NCI-H226 (cell line): Measurements from ENCODE around the gene ROBO1.
A peak's percentile ranks its signal among the peaks of the same experiment; 100 is the strongest.

Source experiments
- DNase-seq: peaks from one replicate; pipeline ENCODE4 v3.0.0-alpha.2; 2015

Gene ROBO1

DNA sequence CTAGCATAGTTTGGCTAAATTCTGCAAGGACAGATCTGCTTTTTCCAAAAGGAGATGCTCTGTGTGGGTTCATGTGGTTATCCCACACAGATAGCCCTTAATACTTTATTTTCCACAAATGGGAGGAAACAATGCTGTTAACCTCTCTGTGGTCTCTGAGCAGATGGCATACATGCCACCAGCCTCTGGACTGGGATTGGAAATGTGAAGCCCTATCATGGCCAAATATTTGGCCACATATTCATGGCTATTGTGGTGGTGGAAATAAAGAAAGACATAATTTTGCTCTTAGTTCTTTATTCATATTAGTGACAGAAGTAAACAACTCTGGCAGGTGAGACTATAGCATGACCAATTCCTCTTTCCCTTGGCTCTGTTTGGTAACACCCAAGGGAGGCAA is 726.2 kb downstream of the ROBO1 start:
- DNase-seq = no peak

DNA sequence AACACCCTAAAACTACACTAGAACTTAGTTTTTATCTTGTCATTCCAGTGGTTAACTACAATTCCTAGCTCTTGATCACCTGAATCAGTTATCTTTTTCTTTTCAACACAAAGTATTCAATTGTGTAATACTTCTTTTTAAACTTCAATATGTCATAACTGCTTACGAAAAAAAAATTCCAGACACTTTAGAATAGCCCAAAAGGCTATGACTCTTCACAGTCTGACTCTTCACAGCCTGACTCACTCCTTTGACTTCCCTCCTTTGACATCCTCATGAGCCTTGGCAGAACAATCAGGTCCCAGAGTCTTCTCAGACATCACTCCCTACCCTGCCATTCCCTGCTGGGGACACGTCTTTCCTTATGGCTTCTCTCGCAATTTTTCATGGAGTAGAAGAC is 727.1 kb downstream of the ROBO1 start:
- DNase-seq = peak; percentile 91

DNA sequence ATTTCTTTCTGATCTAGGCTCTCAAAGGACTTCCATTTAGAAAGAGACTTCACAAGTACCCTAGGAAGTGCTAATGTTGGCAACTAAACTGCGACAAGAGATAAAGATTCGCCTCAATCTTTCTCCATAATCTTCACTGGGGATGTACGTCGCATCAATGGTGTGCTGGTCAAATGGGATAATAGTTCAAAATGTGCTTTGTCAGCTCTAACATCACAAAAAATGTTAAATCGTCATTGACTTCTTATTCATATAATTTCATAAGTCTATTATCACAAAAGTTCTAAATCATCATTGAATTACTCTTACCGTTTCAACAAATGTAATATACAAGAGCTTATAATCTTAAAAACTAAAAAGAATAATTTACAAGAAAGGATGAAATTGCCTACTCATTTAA is 727.7 kb downstream of the ROBO1 start:
- DNase-seq = no peak

- peak; percentile 74 for DNase-seq
Measured at GRCh38 chr3:79039192-79039591, 728.6 kb downstream of the ROBO1 start.

- peak; percentile 21 for DNase-seq
Measured at GRCh38 chr3:79038636-79039035, 729.2 kb downstream of the ROBO1 start.

- no peak for DNase-seq
Measured at GRCh38 chr3:79038057-79038456, 729.7 kb downstream of the ROBO1 start.

DNA sequence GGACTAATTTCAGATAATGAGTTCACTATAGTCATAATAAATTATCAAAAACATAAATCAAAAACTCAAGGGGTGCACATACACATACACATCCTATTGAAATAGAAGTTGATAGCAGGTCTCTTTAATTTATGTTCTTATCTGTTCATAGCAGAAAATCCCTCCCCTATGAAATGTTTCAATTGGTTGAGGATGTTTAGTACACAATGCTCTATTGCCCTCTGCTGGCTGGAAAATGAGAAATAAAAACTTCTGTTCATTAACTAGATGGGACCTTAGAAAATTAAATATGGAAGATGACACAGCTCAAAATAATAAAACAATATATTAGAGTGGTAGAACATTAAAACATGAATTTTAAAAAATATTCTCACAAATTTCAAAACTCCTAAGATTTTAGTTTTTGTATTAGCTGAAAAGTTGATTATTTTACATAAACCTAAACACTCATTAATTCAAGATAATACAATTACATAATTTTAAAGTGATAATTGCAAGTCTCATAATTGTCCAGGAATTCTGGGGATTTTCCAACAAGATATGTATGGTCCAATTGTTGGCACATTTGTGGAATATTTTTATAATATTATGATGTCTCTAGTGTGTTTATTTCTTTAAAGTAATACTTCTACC is 735.0 kb downstream of the ROBO1 start:
- peak; percentile 56 for DNase-seq

- no peak for DNase-seq
Measured at GRCh38 chr3:79030157-79030556, 737.6 kb downstream of the ROBO1 start.

GRCh38 chr3:79028916-79029315 is 738.9 kb downstream of the ROBO1 start:
- DNase-seq = no peak

GRCh38 chr3:79027593-79027992 is 740.2 kb downstream of the ROBO1 start:
- no peak for DNase-seq

DNA sequence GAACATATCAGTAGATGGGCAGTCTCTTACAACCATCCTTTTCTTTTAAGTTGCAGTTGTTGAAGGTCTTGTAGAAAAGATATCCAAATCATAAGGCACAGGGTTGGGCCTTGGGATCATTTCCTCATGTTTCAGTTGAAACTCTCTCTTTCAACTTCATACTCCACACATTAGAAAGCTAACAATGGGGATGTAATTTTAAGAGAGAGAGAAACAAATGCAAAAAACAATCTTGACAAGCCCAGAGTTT is 747.9 kb downstream of the ROBO1 start:
- DNase-seq = no peak

DNA sequence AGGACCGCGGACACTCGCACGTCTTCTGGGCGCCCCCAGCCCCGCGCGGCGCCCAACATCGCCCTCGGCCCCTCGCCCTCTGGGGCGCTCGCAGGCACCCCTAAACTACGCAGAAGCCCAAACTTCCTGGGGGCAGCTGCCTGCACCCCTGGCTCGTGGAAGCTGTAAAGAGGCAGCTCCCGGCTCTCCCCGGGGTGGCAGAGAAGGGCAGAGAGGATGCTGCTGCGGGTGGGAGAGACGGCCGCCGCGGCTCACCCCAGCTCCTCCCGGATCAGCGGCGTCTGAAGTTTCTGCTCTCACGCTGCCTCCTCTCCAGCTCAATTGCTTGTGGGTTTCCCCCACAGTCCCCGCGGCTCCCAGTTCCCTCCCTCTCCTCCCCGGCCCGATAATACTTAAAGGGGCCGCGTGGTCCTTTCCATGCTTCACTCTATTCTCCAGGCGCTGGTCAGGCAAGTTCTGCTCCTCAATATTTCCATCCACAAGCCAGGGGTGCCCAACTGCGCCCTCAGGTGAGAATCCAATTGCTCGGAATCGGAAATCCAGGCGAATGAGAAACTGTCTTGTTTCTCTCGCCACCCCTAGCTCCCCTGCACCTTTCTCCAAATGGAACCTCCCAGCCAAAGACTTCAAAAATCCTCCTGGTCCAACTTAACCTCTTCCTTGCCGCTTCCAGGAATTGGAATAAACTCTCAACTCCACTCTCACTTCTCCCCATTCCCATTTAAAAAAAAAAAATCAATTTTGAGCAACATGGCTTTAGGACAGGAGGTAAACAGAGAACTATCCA is 748.5 kb downstream of the ROBO1 start:
- DNase-seq = peak; percentile 93

DNA sequence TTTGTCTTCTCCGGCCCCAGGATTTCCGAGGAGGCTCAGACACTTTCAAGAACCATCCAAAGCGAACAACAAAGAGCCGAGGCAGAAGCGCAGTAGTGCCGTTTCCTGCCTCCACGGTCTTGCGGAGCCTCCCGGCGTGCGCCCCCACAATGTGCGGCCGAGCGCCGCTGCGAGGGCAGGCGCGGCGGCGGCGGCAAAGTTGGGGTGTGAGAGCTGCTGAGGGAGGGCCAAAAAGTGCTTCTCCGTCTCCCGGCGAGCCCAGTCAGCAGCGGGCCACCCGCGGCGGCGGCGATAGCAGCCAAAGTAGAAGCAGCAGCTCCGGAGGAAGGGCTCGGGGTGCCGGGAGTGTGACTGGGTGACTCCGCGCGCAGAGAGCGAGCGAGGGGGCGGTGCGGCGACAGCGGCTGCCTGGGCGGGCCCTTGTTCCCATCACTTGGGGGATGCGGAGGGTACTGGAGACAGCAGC is 749.1 kb downstream of the ROBO1 start:
- peak; percentile 63 for DNase-seq

GRCh38 chr3:79018265-79018664 is 749.5 kb downstream of the ROBO1 start:
- DNase-seq = no peak

DNA sequence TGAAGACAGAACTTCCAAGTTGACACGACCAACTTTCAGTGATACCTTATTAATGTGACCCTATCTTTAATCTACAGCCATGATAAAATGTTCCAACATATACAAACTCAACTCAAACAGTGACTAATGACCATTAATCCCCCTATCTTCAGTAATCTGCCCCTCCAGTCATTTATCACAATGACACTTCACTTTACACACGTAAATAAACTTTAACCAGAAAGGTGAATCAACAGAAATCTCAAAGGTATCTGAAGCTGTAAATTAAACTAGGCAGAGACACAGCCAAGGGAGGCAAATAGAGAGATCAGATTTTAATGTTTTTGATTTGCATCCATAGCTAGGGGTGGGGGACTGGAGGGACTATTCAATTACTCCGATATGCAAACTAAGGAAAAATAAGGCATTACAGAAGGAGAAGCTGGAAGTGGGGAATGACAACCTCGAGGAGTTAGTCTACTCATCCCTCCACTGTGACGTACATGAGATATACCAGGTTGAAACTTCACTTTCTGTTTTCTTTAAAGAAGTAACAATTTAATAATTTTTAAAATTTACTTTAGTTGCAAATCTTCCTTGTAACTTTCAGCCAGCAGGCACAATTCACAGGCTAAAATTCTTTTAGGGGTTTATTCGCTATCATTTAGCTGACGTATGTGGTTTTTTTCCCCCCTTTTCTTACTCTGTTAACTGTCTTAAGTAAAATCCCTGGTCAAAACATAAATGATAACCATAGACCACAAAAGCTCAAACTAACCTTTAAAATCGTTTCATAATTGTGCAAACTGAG is 751.0 kb downstream of the ROBO1 start:
- DNase-seq = no peak

DNA sequence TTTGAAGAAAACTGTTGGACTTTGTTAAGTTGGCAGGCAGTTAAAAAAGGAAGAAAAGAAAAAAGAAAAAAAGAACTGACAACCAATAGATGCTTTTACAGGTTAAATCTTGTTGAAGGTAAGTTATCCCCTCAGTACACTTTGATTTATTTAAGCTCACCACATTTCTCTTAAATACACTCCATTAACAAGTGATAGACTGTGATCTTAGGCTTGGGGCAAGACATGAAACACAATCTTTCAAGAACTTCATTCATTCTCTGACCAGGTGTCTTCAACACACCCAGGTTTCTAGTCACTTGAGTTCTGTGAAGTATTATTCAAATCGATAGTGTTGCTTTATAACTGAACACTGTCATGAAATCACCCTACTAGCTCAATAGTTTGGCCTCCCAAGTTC is 751.9 kb downstream of the ROBO1 start:
- no peak for DNase-seq

GRCh38 chr3:79012946-79013362 is 754.8 kb downstream of the ROBO1 start:
- no peak for DNase-seq

DNA sequence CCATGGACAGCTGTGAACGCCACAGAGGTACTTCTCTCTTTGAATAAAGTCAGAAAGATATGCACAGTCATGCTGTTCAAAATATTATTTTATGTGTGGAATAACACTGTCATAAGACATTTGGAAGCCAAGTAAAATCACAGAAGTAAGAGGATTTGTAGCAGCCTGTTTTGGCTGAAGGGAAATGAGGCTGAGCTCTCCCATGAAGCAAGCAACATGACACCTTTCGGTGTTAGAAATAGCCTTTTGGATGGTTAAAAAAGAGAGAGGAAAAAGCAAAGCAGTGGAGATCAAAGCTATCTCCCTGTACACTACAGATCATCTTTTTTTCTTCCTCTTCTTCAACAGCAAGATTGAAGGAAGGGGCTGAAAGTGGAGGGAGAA is 755.3 kb downstream of the ROBO1 start:
- no peak for DNase-seq

DNA sequence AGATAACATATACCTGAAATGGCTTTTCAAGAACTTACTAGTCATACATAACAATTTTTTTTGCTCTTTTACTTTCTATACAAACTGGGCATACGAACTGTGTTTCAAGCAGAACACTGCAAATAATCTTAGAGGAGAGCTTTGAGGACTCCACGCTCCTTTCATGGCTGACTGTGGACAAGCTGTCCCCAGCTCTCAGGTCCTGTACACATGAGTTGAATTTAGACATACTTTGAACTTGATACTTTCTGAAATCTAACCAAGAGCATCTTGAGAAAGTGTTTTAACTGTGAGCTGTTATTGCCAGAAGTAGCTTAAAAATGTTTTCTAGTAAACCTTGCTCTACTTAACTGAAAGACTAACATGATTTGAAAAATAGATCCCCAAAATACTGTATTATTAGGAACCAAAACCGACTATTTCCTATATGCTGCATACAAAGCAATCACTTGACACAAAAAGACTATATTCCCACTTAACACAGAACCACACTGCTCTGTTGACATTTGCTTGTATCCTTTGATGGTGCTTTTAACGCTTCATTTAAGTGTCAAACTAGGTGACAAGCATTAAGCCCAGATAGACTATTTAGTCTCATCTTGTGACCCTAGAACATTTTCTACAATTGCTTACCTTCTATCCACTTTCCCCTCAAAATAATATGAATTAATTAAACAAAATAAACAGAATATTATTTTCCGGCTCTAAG is 755.8 kb downstream of the ROBO1 start:
- DNase-seq = no peak

GRCh38 chr3:79009861-79010260 is 757.9 kb downstream of the ROBO1 start:
- no peak for DNase-seq

DNA sequence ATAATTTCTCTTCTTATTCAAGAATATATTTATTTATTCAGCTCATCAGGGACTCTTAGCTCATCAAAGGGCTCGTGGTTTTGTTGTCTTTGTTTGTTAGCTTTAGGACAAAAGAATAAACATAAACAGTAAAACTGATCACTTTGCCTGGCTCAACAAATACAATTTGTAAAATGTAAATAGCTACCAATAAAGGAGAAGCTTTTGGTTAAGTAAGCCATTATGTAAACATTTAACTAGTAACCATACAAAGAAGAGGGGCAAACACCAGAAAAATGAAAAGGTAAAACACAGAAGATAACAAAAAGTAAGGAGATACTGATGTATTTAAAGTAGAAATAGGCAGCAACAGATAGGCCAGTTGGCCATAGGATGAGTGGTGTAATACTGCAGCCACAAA is 761.7 kb downstream of the ROBO1 start:
- no peak for DNase-seq

- DNase-seq = no peak
Measured at GRCh38 chr3:79005084-79005483, 762.7 kb downstream of the ROBO1 start.

GRCh38 chr3:79003994-79004393 is 763.8 kb downstream of the ROBO1 start:
- no peak for DNase-seq
